ENCODE results near the gene TUBGCP5. TPM values are rescaled to one million over a fixed set of nuclear protein-coding genes. Genes with fewer than 3 reads are reported as not detected.
"Not testable (repeated sequence)": the region's sequence is repeated elsewhere in the genome, so short reads cannot be mapped to it uniquely, and the experiment has no call there.

TUBGCP5 gene
- total RNA-seq, 4 donors from 2014 or later, result 11.6 to 18.2 (median 13.6) TPM

GRCh38 chr15:23055316-23055715, 15.9 kb upstream of the TUBGCP5 start:
- H3K4me3 ChIP-seq, result no peak overlapping the region
- intact Hi-C loops (cut with DNase I; ENCODE audit: low total_unique reads) (no loop called here), in situ Hi-C loops (cut with MboI; ENCODE audit: low sequenced_read_pairs in 4 of 4) (no loop called here)
- no peaks in the 10 kb centered on the region for H3K4me1 ChIP-seq
- ATAC-seq (no peak), DNase-seq (no peak)
- H3K27ac ChIP-seq, result no peak overlapping the region
- no peaks in the 10 kb centered on the region for H3K36me3 ChIP-seq
- H3K27me3 ChIP-seq, result no peaks in the 10 kb centered on the region
- H3K9me3 ChIP-seq, result no peaks in the 10 kb centered on the region
- TF ChIP-seq CTCF (IDR thresholded peaks at IDR 0.05 in 4 of 5, conservative IDR thresholded peaks at IDR 0.05 in 1 of 5), result no peak
- no peak for TF ChIP-seq POLR2A (IDR thresholded peaks at IDR 0.05)

- ATAC-seq, result no peak
- Histone ChIP-seq H3K4me1 (no peaks in the 10 kb centered on the region), H3K9me3 (no peaks in the 10 kb centered on the region), H3K4me3 (no peak overlapping the region), H3K27ac (no peak overlapping the region), H3K36me3 (no peaks in the 10 kb centered on the region), H3K27me3 (no peaks in the 10 kb centered on the region)
- intact Hi-C loops (cut with DNase I; ENCODE audit: low total_unique reads) (no loop called here), in situ Hi-C loops (cut with MboI; ENCODE audit: low sequenced_read_pairs in 4 of 4) (no loop called here)
- TF ChIP-seq POLR2A (IDR thresholded peaks at IDR 0.05) (no peak), CTCF (IDR thresholded peaks at IDR 0.05 in 4 of 5, conservative IDR thresholded peaks at IDR 0.05 in 1 of 5) (no peak)
- DNase-seq, result no peak
These were observed 13.2 kb upstream of the TUBGCP5 start for GRCh38 chr15:23052522-23052921.

- no peak for DNase-seq
- Histone ChIP-seq H3K9me3 (no peaks in the 10 kb centered on the region), H3K36me3 (no peaks in the 10 kb centered on the region), H3K27me3 (no peaks in the 10 kb centered on the region), H3K4me3 (no peak overlapping the region), H3K27ac (no peak overlapping the region), H3K4me1 (no peaks in the 10 kb centered on the region)
- ATAC-seq, result no peak
- in situ Hi-C loops (cut with MboI; ENCODE audit: low sequenced_read_pairs in 4 of 4) (no loop called here), intact Hi-C loops (cut with DNase I; ENCODE audit: low total_unique reads) (no loop called here)
- no peak for TF ChIP-seq POLR2A (IDR thresholded peaks at IDR 0.05)
- TF ChIP-seq CTCF (IDR thresholded peaks at IDR 0.05 in 4 of 5, conservative IDR thresholded peaks at IDR 0.05 in 1 of 5), result no peak
These were observed 11.3 kb upstream of the TUBGCP5 start for GRCh38 chr15:23050708-23051107.

- TF ChIP-seq POLR2A (IDR thresholded peaks at IDR 0.05) (no peak), CTCF (IDR thresholded peaks at IDR 0.05 in 4 of 5, conservative IDR thresholded peaks at IDR 0.05 in 1 of 5) (no peak)
These were observed 10.7 kb upstream of the TUBGCP5 start for GRCh38 chr15:23049984-23050628.

GRCh38 chr15:23048572-23049282, 9.4 kb upstream of the TUBGCP5 start:
- H3K27ac ChIP-seq; intact Hi-C loops (cut with DNase I; ENCODE audit: low total_unique reads); H3K27me3 ChIP-seq; in situ Hi-C loops (cut with MboI; ENCODE audit: low sequenced_read_pairs in 4 of 4); H3K4me3 ChIP-seq; DNase-seq; H3K36me3 ChIP-seq; H3K9me3 ChIP-seq; H3K4me1 ChIP-seq; ATAC-seq: not testable (repeated sequence)

More at GRCh38 chr15:23049984-23050628, 10.7 kb upstream of the TUBGCP5 start:
- DNase-seq (no peak), ATAC-seq (no peak)
- in situ Hi-C loops (cut with MboI; ENCODE audit: low sequenced_read_pairs in 4 of 4) (no loop called here), intact Hi-C loops (cut with DNase I; ENCODE audit: low total_unique reads) (no loop called here)
- Histone ChIP-seq H3K27ac (no peak overlapping the region), H3K4me1 (no peaks in the 10 kb centered on the region), H3K27me3 (no peaks in the 10 kb centered on the region), H3K36me3 (no peaks in the 10 kb centered on the region), H3K9me3 (no peaks in the 10 kb centered on the region), H3K4me3 (no peak overlapping the region)

- H3K36me3 ChIP-seq; in situ Hi-C loops (cut with MboI; ENCODE audit: low sequenced_read_pairs in 4 of 4); H3K4me1 ChIP-seq; H3K4me3 ChIP-seq; intact Hi-C loops (cut with DNase I; ENCODE audit: low total_unique reads); H3K9me3 ChIP-seq; H3K27me3 ChIP-seq; ATAC-seq; DNase-seq; H3K27ac ChIP-seq: not testable (repeated sequence)
These were observed 4.6 kb upstream of the TUBGCP5 start for GRCh38 chr15:23043987-23044386.

GRCh38 chr15:23043535-23043934, 4.2 kb upstream of the TUBGCP5 start:
- DNase-seq; H3K36me3 ChIP-seq; H3K4me1 ChIP-seq; H3K27me3 ChIP-seq; in situ Hi-C loops (cut with MboI; ENCODE audit: low sequenced_read_pairs in 4 of 4); H3K4me3 ChIP-seq; intact Hi-C loops (cut with DNase I; ENCODE audit: low total_unique reads); H3K9me3 ChIP-seq; ATAC-seq; H3K27ac ChIP-seq: not testable (repeated sequence)

GRCh38 chr15:23041736-23042135, 2.4 kb upstream of the TUBGCP5 start:
- DNase-seq; H3K9me3 ChIP-seq; H3K4me3 ChIP-seq; H3K4me1 ChIP-seq; H3K27ac ChIP-seq; intact Hi-C loops (cut with DNase I; ENCODE audit: low total_unique reads); H3K36me3 ChIP-seq; in situ Hi-C loops (cut with MboI; ENCODE audit: low sequenced_read_pairs in 4 of 4); ATAC-seq; H3K27me3 ChIP-seq: not testable (repeated sequence)
